Stomach (tissue), 9 donors: ENCODE data around the gene NDUFS8. TPM values are rescaled to one million over a fixed set of nuclear protein-coding genes. Genes with fewer than 3 reads are reported as not detected.

ENCODE experiments used
- DNase-seq, 2 donors: peaks; one replicate each; pipeline versions ENCODE4 v3.0.0 to v3.0.0-alpha.2; 2013 to 2019
- H3K27ac ChIP-seq, 5 donors: fragments of 200-600 bp in 4 of 5; sonication (generic) in 4 of 5; one replicate each; pipeline ENCODE4 v1.5.1; 2013 to 2019; ENCODE audit warnings: mild to moderate bottlenecking in 1 of 5, moderate library complexity in 1 of 5
- H3K27me3 ChIP-seq, 3 donors: fragments of 200-600 bp; sonication (generic); one replicate each; pipeline ENCODE4 v1.5.1; 2017 to 2019; ENCODE audit warnings: mixed run types in 1 of 3
- H3K36me3 ChIP-seq, 4 donors: fragments of 200-600 bp; sonication (generic); 1 replicate in 3 of 4; 2 replicates in 1 of 4; pipeline ENCODE4 v1.5.1; 2016 to 2019
- H3K4me1 ChIP-seq, 4 donors: fragments of 200-600 bp; sonication (generic); one replicate each; pipeline ENCODE4 v1.5.1; 2016 to 2019
- H3K4me3 ChIP-seq, 4 donors: fragments of 200-600 bp; sonication (generic) in 3 of 4; one replicate each; pipeline ENCODE4 v1.5.1; 2016 to 2019; ENCODE audit warnings: mild to moderate bottlenecking in 1 of 4
- H3K9me3 ChIP-seq, 4 donors: fragments of 200-600 bp; sonication (generic); one replicate each; pipeline ENCODE4 v1.5.1; 2016 to 2019
- EP300 ChIP-seq: sonication (generic); formaldehyde crosslinking; IDR thresholded peaks from one replicate; pipeline ENCODE4 v1.6.1; 2017; ENCODE audit warnings: antibody characterized with exemption
- POLR2A ChIP-seq, 4 donors: fragments of 450-650 bp; IDR thresholded peaks; one replicate each; pipeline ENCODE4 v1.6.1; 2016; ENCODE audit warnings: antibody characterized with exemption in 4 of 4, control low read depth in 2 of 4, mild to moderate bottlenecking in 1 of 4, moderate library complexity in 1 of 4
- POLR2AphosphoS5 ChIP-seq, 3 donors: sonication (generic); formaldehyde crosslinking; IDR thresholded peaks; one replicate each; pipeline ENCODE4 v1.6.1; 2016; ENCODE audit warnings: antibody characterized with exemption in 3 of 3
- WGBS, 5 donors: extraction: QIAGEN DNeasy Blood & Tissue Kit in 3 of 5; methylation state at CpG; one replicate each; pipeline versions ENCODE4 v1.1.5 to v1.1.7; 2013 to 2018; 5-methylcytosine and 5-hydroxymethylcytosine counted together
- intact Hi-C: fragments of 100-400 bp; cut with DNase I; formaldehyde crosslinking; loops from one replicate; pipeline ENCODE4 v1.15.1; 2023; ENCODE audit warnings: low total_unique reads
- polyA plus RNA-seq, 3 donors: library from polyadenylated mRNA; stranded (reverse); fragments of 200-250 nt; gene quantifications; one replicate each; pipeline ENCODE4 v1.2.3, GENCODE V29; 2013
- total RNA-seq, 5 donors: library from RNA; depleted of rRNA; stranded (reverse); fragments of >200 nt; gene quantifications; one replicate each; pipeline versions ENCODE4 v1.1.0 to v1.2.3, GENCODE V29; 2014 to 2016
- TF ChIP-seq, protein P1 (sequence below), 7 experiments: fragments of 450-650 bp in 4 of 7; fragments of 200-600 bp in 3 of 7; sonication (generic) in 3 of 7; IDR thresholded peaks; one replicate each; pipeline ENCODE4 v1.5.1; 2016 to 2019; ENCODE audit warnings: antibody characterized with exemption in 7 of 7, control low read depth in 2 of 7, mild to moderate bottlenecking in 1 of 7
- donor health status: healthy with polysubstance abuse.
- donor health status: Bipolar disorder and iron deficiency.
- donor health status: healthy.

The NDUFS8 gene
- total and polyA plus RNA-seq, 8 donors, result 52.0 to 310 (median 161) TPM

DNA sequence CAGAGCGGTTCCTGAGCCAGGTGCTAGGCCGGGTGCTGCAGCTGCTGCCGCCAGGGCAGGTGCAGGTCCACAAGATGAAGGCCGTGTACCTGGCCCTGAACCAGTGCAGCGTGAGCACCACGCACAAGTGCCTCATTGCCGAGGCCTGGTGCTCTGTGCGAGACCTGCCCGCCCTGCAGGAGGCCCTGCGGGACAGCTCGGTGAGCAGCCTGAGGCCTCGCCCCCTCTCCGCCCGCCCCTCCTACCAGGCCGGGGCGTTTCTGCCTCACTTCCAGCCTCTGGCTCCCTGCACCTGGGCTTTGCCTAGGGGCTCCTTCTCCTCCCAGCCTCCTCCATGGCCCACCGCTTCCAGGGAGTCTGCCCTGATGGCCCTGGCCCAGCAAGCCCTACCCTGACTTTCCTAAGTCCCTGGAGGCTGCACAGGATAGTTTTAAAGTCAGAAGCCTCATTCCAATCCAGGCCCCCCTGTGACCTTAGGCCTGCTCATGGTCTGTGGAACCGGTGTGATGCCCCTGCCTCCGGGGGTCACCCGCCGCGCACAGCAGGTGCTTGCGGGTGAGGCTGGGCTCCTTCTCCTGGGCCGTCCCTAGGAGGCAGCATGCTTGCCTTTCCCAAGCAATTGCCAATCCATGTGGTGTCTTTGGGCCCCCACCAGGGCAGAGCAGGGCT is 13.8 kb downstream of the NDUFS8 start:
- Histone ChIP-seq H3K9me3 (no peaks in the 10 kb centered on the region), H3K27ac (no peak overlapping the region), H3K27me3 (no peaks in the 10 kb centered on the region), H3K4me3 (no peak overlapping the region), H3K4me1 (peaks cover 30 to 51% (median 42%) of the 10 kb centered on the region in 4 donors), H3K36me3 (peaks cover 56 to 82% (median 78%) of the 10 kb centered on the region in 4 donors)
- TF ChIP-seq POLR2AphosphoS5 (IDR thresholded peaks at IDR 0.05) (no peak), POLR2A (IDR thresholded peaks at IDR 0.05) (no peak), EP300 (no peak)
- TF ChIP-seq, protein P1, sequence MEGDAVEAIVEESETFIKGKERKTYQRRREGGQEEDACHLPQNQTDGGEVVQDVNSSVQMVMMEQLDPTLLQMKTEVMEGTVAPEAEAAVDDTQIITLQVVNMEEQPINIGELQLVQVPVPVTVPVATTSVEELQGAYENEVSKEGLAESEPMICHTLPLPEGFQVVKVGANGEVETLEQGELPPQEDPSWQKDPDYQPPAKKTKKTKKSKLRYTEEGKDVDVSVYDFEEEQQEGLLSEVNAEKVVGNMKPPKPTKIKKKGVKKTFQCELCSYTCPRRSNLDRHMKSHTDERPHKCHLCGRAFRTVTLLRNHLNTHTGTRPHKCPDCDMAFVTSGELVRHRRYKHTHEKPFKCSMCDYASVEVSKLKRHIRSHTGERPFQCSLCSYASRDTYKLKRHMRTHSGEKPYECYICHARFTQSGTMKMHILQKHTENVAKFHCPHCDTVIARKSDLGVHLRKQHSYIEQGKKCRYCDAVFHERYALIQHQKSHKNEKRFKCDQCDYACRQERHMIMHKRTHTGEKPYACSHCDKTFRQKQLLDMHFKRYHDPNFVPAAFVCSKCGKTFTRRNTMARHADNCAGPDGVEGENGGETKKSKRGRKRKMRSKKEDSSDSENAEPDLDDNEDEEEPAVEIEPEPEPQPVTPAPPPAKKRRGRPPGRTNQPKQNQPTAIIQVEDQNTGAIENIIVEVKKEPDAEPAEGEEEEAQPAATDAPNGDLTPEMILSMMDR (IDR thresholded peaks at IDR 0.05), result no peak
- DNase-seq, result no peak
- 76 to 85% (median 80%) methylated on average over 11 to 24 of the region's 24 CpGs for WGBS, 5 donors
- intact Hi-C loops, result no loop called here

DNA sequence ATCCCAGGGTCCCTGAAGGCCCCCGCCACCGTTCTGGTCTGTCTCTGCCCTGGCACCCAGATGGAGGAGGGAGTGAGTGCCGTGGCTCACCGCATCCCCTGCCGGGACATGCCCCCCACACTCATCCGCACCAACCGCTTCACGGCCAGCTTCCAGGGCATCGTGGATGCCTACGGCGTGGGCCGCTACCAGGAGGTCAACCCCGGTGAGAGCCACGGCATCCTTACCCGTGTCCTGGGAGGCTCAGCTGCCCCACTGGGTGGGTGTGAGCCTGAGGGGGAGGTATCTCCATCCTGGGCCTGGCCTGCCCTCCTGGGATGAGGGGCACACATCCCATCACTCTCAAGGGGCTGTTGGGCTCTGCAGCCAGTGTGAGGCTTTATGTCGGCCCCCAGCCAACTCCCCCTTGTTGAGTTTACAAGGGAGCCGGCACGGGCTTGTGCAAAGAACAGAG is 14.4 kb downstream of the NDUFS8 start:
- H3K36me3 ChIP-seq, result peaks cover 61 to 89% (median 84%) of the 10 kb centered on the region in 4 donors
- intact Hi-C loops, result no loop called here
- 89 to 97% (median 96%) methylated on average over 8 to 18 of the region's 18 CpGs for WGBS, 5 donors
- H3K4me3 ChIP-seq, result no peak overlapping the region
- H3K27ac ChIP-seq, result no peak overlapping the region
- peaks cover 23 to 45% (median 36%) of the 10 kb centered on the region in 4 donors for H3K4me1 ChIP-seq
- no peaks in the 10 kb centered on the region for H3K9me3 ChIP-seq
- H3K27me3 ChIP-seq, result no peaks in the 10 kb centered on the region
- DNase-seq, result no peak
- TF ChIP-seq EP300 (no peak), POLR2A (IDR thresholded peaks at IDR 0.05) (no peak), POLR2AphosphoS5 (IDR thresholded peaks at IDR 0.05) (no peak)
- TF ChIP-seq, protein P1 (IDR thresholded peaks at IDR 0.05), result no peak

DNA sequence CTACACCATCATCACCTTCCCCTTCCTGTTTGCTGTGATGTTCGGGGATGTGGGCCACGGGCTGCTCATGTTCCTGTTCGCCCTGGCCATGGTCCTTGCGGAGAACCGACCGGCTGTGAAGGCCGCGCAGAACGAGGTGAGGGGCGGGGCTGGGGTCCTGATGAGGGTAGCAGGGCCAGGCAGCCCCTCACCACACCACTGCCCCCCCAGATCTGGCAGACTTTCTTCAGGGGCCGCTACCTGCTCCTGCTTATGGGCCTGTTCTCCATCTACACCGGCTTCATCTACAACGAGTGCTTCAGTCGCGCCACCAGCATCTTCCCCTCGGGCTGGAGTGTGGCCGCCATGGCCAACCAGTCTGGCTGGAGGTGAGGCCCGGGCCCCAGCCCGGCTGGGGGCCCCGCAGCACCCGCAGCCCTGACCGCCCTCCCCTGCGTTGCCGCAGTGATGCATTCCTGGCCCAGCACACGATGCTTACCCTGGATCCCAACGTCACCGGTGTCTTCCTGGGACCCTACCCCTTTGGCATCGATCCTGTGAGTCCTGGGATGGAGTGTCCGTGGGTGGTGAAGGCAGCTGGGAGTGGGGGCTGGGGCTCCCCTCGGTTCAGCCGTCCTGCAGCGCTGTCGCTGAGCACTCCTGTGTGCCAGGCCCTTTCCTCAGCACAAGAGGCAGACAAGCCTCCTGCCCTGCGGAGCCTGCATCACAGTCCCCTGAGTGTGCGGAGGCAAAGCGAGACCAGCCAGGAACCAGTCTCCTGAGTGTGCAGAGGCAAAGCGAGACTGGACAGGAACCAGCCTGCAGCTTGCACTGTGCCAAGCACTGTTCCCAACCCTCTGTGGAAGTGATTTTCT is 17.2 kb downstream of the NDUFS8 start:
- H3K36me3 ChIP-seq, result peaks cover 65 to 100% (median 99%) of the 10 kb centered on the region in 4 donors
- WGBS, 5 donors, result 88 to 93% (median 92%) methylated on average over 31 to 37 of the region's 37 CpGs
- intact Hi-C loops, result no loop called here

More for the DNA sequence above, 17.2 kb downstream of the NDUFS8 start:
- Histone ChIP-seq H3K27me3 (no peaks in the 10 kb centered on the region), H3K27ac (no peak overlapping the region), H3K4me3 (no peak overlapping the region), H3K9me3 (no peaks in the 10 kb centered on the region), H3K4me1 (peaks cover under 1 to 27% (median 16%) of the 10 kb centered on the region in 4 donors)
- TF ChIP-seq POLR2A (IDR thresholded peaks at IDR 0.05) (no peak), POLR2AphosphoS5 (IDR thresholded peaks at IDR 0.05) (no peak), EP300 (no peak)
- TF ChIP-seq, protein P1 (IDR thresholded peaks at IDR 0.05), result no peak
- DNase-seq, result no peak
